SU-DHL-6 (cell line): ENCODE data around the gene RASGRP2.

Experiments used
- H2AFZ ChIP-seq: fragments of 200-600 bp; sonication (generic); 2 replicates; pipeline ENCODE4 v1.6.1; 2014; ENCODE audit warnings: low read depth, mild to moderate bottlenecking, moderate library complexity, mixed read lengths, antibody characterized with exemption, low read length; ENCODE audit not compliant: severe bottlenecking
- H3F3A ChIP-seq: fragments of 200-600 bp; shearing (Covaris generic); 2 replicates; pipeline ENCODE4 v1.6.0; 2016; ENCODE audit warnings: antibody characterized with exemption, mild to moderate bottlenecking; ENCODE audit not compliant: insufficient read depth
- H3K27ac ChIP-seq: fragments of 200-600 bp; sonication (generic); 2 replicates; pipeline ENCODE4 v1.5.1; 2016; ENCODE audit warnings: low read depth, mild to moderate bottlenecking, low read length, moderate library complexity, mixed read lengths
- H3K27me3 ChIP-seq: fragments of 200-600 bp; sonication (generic), shearing (Covaris generic); 2 replicates; pipeline ENCODE4 v1.6.0; 2014; ENCODE audit warnings: mild to moderate bottlenecking, low read length
- H3K36me3 ChIP-seq: fragments of 200-600 bp; sonication (generic); 2 replicates; pipeline ENCODE4 v1.6.1; 2014; ENCODE audit warnings: mild to moderate bottlenecking, low read length, mixed read lengths
- H3K4me2 ChIP-seq: fragments of 300-600, 200-600 bp; shearing (Covaris generic), sonication (generic); 2 replicates; pipeline ENCODE4 v1.6.0; 2014; ENCODE audit warnings: low read length, low read depth, mild to moderate bottlenecking; ENCODE audit not compliant: poor library complexity, severe bottlenecking
- H3K4me3 ChIP-seq: fragments of 200-600 bp; sonication (generic); 2 replicates; pipeline ENCODE4 v1.5.1; 2014; ENCODE audit warnings: antibody characterized with exemption, low read length, mild to moderate bottlenecking, mixed read lengths; ENCODE audit not compliant: insufficient read depth, poor library complexity, severe bottlenecking
- H3K79me2 ChIP-seq: fragments of 200-600 bp; sonication (generic); 2 replicates; pipeline ENCODE4 v1.6.1; 2014; ENCODE audit warnings: mild to moderate bottlenecking, low read length, moderate library complexity; ENCODE audit not compliant: insufficient read depth
- H3K9ac ChIP-seq: fragments of 200-600 bp; sonication (generic); 2 replicates; pipeline ENCODE4 v1.7.0; 2014; ENCODE audit warnings: mild to moderate bottlenecking, low read length
- H3K9me2 ChIP-seq: fragments of 200-600 bp; sonication (generic); replicated peaks from 2 replicates; pipeline ENCODE4 v1.6.1; 2014; ENCODE audit warnings: low read length; ENCODE audit not compliant: insufficient read depth
- H3K9me3 ChIP-seq: fragments of 200-600 bp; sonication (generic); 2 replicates; pipeline ENCODE4 v1.6.1; 2014; ENCODE audit warnings: low read length, mixed read lengths; ENCODE audit not compliant: insufficient read depth
- H4K20me1 ChIP-seq: fragments of 200-600 bp; sonication (generic); 2 replicates; pipeline ENCODE4 v1.6.1; 2014; ENCODE audit warnings: low read depth, mild to moderate bottlenecking, antibody characterized with exemption, low read length, moderate library complexity, mixed read lengths
- EZH2phosphoT487 ChIP-seq: fragments of 200-600 bp; sonication (generic), shearing (Covaris generic); conservative IDR thresholded peaks from 2 replicates; pipeline ENCODE4 v1.6.1; 2018; ENCODE audit warnings: mild to moderate bottlenecking, antibody characterized with exemption, low read length, moderate library complexity, mixed read lengths
- TF ChIP-seq, protein P1 (sequence below): fragments of 200-600 bp; sonication (generic); IDR thresholded peaks from one replicate; pipeline ENCODE4 v1.5.1; 2017; ENCODE audit warnings: antibody characterized with exemption, mild to moderate bottlenecking, low read length, moderate library complexity; ENCODE audit not compliant: insufficient read depth, poor library complexity, severe bottlenecking

Gene RASGRP2

DNA sequence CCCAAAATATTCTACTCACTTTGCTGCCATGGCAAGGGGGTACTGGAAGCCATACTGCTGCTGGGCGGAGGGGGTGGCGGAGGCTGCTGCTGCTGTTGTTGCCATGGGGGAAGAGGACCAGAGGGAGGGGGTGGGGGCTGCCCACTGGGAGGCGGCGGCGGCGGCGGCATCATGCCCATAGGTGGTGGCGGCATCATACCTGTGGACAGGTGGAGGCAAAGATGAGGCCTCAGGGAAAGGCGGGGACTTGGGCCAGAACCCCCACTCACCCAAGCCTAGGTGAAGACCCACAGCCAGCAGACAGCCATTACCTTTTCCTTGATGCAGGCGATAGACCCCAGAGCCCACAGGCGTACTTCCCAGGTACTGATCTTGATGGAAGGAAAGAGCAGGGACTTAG lies 22.9 kb upstream of the RASGRP2 start:
- no peaks in the 10 kb centered on the region for H3K9me2 ChIP-seq
- H3K9ac ChIP-seq, result no peak overlapping the region
- peaks cover 71% of the 10 kb centered on the region for H3F3A ChIP-seq
- peaks cover 24% of the 10 kb centered on the region for H4K20me1 ChIP-seq
- H3K79me2 ChIP-seq, result peaks cover 9% of the 10 kb centered on the region
- H2AFZ ChIP-seq, result no peak overlapping the region
- peaks cover 52% of the 10 kb centered on the region for H3K36me3 ChIP-seq
- H3K4me3 ChIP-seq, result no peak overlapping the region
- no peak overlapping the region for H3K4me2 ChIP-seq
- H3K27ac ChIP-seq, result no peak overlapping the region
- H3K27me3 ChIP-seq, result no peaks in the 10 kb centered on the region
- no peaks in the 10 kb centered on the region for H3K9me3 ChIP-seq
- TF ChIP-seq EZH2phosphoT487, result no peak
- TF ChIP-seq, protein P1, sequence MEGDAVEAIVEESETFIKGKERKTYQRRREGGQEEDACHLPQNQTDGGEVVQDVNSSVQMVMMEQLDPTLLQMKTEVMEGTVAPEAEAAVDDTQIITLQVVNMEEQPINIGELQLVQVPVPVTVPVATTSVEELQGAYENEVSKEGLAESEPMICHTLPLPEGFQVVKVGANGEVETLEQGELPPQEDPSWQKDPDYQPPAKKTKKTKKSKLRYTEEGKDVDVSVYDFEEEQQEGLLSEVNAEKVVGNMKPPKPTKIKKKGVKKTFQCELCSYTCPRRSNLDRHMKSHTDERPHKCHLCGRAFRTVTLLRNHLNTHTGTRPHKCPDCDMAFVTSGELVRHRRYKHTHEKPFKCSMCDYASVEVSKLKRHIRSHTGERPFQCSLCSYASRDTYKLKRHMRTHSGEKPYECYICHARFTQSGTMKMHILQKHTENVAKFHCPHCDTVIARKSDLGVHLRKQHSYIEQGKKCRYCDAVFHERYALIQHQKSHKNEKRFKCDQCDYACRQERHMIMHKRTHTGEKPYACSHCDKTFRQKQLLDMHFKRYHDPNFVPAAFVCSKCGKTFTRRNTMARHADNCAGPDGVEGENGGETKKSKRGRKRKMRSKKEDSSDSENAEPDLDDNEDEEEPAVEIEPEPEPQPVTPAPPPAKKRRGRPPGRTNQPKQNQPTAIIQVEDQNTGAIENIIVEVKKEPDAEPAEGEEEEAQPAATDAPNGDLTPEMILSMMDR, result no peak

DNA sequence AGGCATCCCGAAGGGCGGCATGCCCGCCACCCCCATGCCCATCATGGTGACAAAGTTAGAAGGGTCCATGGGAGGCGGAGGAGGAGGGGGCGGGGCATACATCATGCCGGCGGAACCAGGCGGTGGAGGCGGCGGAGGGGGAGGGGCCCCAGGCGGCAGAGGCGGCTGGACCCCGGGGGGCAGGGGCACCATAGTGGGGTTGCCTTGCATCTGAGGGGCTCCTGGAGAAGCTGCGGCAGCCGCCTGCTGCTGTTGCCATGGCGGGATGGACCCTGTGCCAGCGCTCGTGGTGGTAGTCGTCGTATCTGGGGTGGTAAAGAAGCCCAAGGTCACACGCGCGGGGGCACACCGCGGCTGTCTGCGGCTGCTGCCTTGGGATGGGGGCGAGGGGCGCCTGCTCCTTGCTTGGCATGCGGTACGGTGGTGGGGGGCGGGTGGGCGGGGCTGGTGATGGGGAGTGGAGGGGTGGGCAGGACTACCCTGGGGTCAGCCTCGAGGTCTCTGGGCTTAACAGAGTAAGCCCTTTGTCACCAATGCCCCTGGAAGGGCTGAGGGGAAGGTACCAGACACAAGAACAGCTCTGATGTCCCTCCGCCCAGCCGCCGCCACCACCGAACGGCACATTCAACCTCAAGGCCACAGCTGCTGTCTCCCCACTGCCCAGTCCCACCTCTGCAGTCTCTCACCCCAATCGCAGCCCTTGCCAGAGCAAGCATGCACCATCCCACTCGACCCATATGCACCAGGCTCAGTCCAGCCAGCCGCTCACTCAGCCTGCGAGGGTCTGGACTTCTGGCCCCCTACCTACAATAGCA lies 22.1 kb upstream of the RASGRP2 start:
- Histone ChIP-seq H3K9me2 (no peaks in the 10 kb centered on the region), H2AFZ (no peak overlapping the region), H3K27me3 (no peaks in the 10 kb centered on the region), H3F3A (peaks cover 68% of the 10 kb centered on the region), H3K9me3 (no peaks in the 10 kb centered on the region), H3K4me3 (no peak overlapping the region), H3K9ac (no peak overlapping the region), H3K4me2 (no peak overlapping the region), H3K27ac (no peak overlapping the region), H3K36me3 (peaks cover 43% of the 10 kb centered on the region), H4K20me1 (peaks cover 16% of the 10 kb centered on the region), H3K79me2 (peaks cover under 1% of the 10 kb centered on the region; the same call in 1 of the 2 replicates)
- TF ChIP-seq EZH2phosphoT487, result no peak
- TF ChIP-seq, protein P1, result no peak

DNA sequence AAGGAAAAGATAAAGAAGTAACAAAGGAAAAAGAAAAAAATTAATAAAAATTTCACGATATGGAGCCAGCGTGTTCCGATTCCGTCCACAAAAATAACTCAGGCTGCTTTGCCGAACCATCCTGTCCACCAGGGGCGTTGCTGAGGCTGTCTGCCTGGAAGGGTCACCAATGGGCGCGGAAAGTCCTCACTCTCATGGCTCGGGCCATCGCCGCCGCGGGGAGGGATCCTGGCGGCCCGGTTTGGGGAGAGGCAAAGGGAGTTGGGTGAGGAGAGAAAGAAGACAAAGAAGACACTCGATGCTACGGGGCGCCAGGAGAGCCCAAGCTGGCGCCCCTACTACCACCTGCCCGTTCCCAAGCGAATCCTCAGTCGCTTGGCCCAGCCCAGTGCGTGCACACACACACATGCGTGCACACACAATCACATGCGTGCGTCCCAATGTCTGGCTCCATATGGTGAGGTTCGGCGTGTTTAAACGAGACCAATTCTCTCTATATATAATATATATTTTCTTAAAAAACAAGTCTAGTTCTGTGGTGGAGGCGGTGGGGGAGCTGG lies 21.4 kb upstream of the RASGRP2 start:
- H3F3A ChIP-seq, result peaks cover 66% of the 10 kb centered on the region
- H3K4me2 ChIP-seq, result no peak overlapping the region
- no peak overlapping the region for H3K27ac ChIP-seq
- no peaks in the 10 kb centered on the region for H3K79me2 ChIP-seq
- H3K36me3 ChIP-seq, result peaks cover 36% of the 10 kb centered on the region
- H3K9me3 ChIP-seq, result no peaks in the 10 kb centered on the region
- H3K4me3 ChIP-seq, result no peak overlapping the region
- H4K20me1 ChIP-seq, result peaks cover 9% of the 10 kb centered on the region; the same call in 1 of the 2 replicates
- no peak overlapping the region for H2AFZ ChIP-seq
- H3K9me2 ChIP-seq, result no peaks in the 10 kb centered on the region
- no peak overlapping the region for H3K9ac ChIP-seq
- no peaks in the 10 kb centered on the region for H3K27me3 ChIP-seq
- TF ChIP-seq EZH2phosphoT487, result no peak
- TF ChIP-seq, protein P1, result no peak
